HG03097 (cell line): ENCODE results near the gene OR2A12.
"Not testable (repeated sequence)": the region's sequence is repeated elsewhere in the genome, so short reads cannot be mapped to it uniquely, and the experiment has no call there.

Experiments
- ATAC-seq: cut with Tn5 transposase; IDR thresholded peaks from one replicate; pipeline ENCODE4 v1.9.1; 2021; ENCODE audit not compliant: unreplicated experiment, low FRiP score

OR2A12 gene, protein sequence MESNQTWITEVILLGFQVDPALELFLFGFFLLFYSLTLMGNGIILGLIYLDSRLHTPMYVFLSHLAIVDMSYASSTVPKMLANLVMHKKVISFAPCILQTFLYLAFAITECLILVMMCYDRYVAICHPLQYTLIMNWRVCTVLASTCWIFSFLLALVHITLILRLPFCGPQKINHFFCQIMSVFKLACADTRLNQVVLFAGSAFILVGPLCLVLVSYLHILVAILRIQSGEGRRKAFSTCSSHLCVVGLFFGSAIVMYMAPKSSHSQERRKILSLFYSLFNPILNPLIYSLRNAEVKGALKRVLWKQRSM

DNA sequence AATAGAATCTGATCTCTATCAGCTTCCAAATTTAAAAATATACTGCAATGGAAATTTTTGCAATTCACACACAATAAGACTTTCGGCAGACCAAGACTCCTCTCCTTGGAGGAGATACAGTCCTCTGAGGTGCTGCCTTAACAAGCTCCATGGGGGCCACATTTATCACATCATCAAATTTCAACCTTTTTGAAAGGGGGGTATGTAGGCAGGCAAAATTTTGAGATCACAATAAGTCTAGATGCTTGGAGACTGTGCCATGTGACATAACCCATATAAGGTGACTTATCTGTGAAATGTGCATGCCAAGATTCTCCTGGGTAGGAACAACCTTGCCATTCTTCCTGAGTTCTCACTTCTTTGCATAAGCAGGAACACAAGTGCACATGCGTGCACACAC, at the start of gene OR2A12:
Gene OR2A12 (plus strand): TSS at position 301 of the 400 bp plus-strand sequence. CDS start 8,830 bp downstream, outside the sequence.
- ATAC-seq = no peak

DNA sequence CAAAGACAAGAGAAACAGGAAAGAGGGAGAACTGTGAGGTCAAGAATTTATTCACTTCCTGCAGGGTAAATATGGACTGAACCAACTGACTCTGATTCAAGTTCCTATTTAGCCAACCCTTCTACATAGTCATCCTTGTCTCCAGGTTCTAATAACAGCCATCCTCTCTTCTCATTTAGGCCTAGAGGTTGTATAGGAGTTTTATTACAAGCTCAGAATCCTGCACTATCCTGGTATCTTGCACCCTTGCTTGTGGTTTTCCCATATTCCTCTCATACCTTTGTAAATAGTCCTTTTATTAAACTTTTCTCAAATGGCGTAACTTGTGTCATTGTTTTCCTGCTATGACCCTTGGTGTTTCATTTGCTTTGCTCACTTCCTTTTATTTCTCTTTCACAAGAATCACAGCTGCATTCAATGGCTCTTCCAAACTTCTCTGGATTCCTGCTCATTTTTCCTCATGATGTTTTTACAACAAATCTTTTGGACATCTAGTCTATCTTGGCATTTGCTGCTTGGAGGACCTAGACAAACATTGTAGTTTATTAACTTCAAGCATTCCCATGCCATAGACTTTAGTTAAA, 49.7 kb upstream of the OR2A12 start:
- ATAC-seq = no peak

DNA sequence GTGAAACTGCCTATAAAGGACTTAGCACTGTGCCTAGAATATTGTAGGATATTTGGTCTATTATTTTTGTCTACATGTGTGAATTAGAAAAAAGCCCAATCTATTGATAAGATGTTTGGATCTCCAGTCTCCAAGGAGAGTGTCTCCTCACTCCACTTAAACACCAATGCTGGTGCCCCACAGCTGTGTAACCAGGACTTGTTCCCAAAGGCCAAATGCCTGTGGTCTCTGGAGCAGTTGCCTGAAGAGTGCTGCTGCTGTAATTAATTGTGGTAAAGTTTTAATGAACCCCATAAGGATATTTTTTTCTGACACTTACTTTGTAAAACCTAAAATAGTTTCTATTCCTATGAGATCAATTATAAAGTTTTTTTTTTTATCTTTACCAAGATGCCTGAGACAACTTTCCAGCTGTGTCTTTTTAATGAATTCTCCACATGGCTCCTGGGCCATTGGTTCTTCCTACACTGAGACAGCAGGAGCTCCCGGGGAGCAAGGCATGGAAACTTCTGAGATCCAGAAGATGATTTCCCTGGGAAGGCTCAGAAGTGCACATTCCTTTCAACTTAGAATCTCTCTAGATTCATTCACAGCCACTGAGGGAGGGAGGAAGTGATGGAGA, 48.6 kb upstream of the OR2A12 start:
- no peak for ATAC-seq

GRCh38 chr7:144038887-144039286, 47.2 kb upstream of the OR2A12 start:
- no peak for ATAC-seq

DNA sequence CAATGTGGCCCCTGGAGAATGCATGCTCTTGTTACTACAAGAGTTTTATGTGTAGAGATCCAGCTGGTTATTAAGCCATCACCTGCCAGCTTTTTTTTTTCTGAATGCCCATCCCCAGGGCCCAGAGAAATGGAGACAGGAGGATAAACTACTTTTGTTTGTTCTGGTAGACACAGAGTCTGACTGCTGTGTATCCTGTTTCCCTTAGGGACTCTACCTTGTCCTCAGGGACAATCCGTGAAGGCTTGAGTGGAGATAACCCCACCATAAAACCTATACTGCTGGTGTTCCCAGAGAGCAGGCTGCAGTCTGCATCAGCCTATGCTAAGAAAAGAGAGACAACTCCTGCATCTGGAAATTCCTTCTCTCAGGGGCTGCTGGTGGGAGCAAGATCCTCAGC, 37.4 kb upstream of the OR2A12 start, which contains the start of gene OR2A5:
Gene OR2A5 (plus strand): TSS at position 301 of the 400 bp plus-strand sequence. CDS start 1,454 bp downstream, outside the sequence.
- no peak for ATAC-seq

DNA sequence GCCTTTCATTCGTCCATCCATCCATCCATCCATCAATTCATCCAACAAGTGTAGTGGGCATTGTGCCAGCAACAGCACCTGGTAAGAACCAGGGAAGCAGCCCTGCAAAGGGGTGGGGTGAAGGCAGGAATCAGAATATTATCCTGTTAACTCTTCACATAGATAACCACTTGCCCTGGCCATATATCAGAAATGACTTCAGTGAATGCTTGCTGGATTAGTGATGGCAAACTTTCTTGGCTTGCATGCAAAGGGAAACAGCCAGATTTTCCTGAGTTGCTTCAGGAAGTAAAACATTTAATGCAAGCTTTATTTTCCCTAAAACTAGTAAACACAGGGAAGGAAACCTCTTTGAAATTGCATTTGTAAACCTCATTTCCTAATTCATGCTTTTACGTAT, 36.6 kb upstream of the OR2A12 start:
- no peak for ATAC-seq

GRCh38 chr7:144050093-144050492, 36.0 kb upstream of the OR2A12 start:
- ATAC-seq = no peak

GRCh38 chr7:144050884-144051283, 35.2 kb upstream of the OR2A12 start:
- ATAC-seq = not testable (repeated sequence)

- no peak for ATAC-seq
Measured at GRCh38 chr7:144057954-144058353, 28.1 kb upstream of the OR2A12 start.

DNA sequence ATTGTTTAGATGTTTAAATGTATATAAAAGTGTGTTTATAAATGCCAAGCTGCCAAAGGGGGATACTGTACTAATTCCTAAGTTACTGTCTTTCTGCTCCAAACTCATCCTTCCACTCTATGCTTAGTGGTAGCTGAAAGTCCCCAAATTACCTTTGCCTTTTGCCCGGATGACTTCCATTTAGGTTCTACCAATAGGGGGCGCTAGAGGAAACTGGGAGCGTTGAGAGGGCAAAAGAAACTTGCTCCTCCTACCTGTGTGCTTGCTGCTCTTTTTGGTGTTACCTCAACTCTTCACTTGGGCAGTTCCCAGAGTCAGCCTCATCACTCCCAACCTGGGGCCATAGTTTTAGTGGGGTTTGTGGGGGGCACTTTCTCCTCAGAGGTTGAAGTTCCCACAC, 22.4 kb upstream of the OR2A12 start:
- ATAC-seq = no peak

- no peak for ATAC-seq
Measured at GRCh38 chr7:144069511-144069910, 16.6 kb upstream of the OR2A12 start, which contains the start of gene OR2A25. OR2A25 (plus strand) TSS chr7:144069811; CDS start chr7:144074220, 4,409 bp downstream.

DNA sequence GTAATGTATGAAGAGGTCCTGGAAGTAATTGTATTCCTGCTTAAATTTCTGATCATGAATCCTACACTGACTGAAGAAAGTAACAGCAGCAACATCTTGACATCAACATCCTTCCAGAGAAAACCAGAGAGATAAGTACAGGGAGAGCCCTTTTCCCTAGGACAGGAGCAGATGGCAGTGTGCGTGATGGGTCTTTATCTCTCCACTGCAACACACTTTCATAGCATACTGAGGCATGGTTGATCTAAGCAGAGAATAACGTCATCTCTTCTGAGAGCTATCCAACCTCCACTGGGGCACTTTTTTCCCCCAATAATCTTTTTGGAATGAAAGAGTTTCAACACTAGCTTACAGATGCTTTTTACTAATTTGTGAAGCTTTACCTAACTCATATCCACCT, 16.1 kb upstream of the OR2A12 start:
- ATAC-seq = no peak

DNA sequence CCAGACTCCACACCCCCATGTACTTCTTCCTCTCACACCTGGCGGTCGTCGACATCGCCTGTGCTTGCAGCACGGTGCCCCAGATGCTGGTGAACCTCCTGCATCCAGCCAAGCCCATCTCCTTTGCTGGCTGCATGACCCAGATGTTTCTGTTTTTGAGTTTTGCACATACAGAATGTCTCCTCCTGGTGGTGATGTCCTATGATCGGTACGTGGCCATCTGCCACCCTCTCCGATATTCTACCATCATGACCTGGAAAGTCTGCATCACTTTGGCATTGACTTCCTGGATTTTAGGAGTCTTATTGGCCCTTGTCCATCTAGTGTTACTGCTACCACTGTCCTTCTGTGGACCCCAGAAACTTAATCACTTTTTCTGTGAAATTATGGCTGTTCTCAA, 11.7 kb upstream of the OR2A12 start:
- ATAC-seq = no peak

- no peak for ATAC-seq
Measured at GRCh38 chr7:144086730-144087129, 652 bp downstream of the OR2A12 start.

DNA sequence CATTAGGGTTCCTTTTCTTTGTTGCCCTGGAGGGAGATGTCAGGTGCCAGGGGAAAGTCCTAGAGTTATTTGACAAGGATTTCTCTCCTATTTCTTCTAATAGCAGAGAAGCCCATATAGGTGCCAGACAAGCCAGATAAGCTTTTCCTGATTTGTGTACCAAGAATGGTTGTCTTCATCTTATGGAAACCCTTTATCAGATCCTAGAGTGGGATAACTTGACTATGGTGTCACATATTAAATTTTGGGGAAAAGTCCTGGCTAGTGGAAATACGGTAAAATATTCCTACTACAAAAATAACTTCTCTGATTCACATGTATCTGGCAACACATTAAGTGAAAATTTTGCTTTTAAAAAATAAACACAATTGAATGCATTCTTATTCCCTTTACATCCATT, 1.2 kb downstream of the OR2A12 start:
- ATAC-seq = no peak

DNA sequence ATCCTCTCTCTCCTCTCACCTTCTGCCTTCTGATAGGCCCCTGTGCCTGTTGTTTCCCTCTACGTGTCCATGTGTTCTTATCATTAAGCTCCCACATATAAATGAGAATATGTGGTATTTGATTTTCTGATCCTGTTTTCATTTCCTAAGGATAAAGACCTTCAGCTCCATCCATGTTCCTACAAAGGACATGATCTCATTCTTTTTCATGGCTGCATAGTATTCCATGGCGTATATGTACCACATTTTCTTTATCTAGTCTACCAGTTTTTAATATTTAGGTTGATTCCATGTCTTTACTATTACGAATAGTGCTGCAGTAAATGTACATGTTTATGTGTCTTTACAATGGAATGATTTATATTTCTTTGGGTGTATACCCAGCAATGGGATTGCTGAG, 4.6 kb downstream of the OR2A12 start:
- no peak for ATAC-seq

DNA sequence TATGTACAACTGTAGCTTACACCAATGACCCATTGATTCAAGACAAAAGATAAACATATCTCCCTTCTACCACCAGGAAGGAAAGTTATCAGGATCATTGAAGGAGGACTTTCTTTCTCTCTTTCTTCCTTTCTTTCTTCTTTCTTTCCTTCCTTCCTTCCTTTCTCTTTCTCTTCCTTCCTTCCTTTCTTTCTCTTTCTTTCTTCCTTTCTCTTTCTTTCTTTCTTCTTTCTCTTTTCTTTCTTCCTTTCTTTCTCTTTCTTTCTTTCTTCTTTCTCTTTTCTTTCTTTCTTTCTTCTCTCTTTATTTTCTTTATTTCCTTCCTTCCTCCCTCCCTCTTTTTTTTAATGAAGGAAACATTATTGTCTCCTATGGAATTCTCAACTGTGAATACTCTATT, 12.7 kb downstream of the OR2A12 start:
- ATAC-seq = no peak

DNA sequence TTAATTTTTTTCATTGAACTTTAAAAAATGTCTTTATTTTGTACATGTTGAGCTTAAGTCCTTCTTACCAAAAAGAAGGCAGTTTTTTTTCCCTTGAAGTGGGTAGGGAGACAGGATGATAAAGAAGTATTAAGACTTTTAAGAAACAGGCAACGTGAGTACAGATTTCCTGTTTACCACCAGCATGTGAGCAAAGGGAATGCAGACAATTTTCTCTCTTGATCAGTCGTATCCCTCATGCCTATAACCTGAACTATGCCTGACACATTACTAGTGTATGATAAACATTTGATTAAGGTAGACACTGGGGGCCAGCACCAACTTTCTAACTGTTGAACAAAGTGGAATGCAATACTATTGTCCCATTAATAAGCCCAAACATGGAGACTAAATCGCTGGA, 14.5 kb downstream of the OR2A12 start:
- ATAC-seq = no peak

DNA sequence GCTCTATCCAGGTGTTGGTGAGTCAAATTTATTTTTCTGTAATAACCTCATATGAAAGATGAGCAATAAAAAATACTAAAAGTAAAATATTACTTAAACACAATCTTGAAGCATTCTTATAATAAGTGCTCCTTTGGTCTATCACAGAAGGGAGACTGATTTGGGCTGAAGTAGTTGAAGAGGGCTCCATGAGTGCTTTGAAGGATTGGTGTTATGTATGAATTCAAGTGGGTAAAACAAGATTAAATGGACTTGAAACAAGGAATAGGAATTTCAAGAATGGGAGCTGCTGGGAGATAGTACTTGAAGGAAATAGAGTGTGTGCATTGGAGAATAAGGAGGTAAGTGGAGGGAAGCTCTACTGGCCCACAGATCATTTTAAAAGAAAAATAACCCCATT, 16.0 kb downstream of the OR2A12 start:
- ATAC-seq = no peak

- no peak for ATAC-seq
Measured at GRCh38 chr7:144105211-144105610, 19.1 kb downstream of the OR2A12 start.

GRCh38 chr7:144109283-144109682, 23.2 kb downstream of the OR2A12 start, which contains the start of gene OR2A2:
OR2A2 (plus strand) TSS chr7:144109583; CDS start chr7:144109583, 0 bp downstream.
- no peak for ATAC-seq

DNA sequence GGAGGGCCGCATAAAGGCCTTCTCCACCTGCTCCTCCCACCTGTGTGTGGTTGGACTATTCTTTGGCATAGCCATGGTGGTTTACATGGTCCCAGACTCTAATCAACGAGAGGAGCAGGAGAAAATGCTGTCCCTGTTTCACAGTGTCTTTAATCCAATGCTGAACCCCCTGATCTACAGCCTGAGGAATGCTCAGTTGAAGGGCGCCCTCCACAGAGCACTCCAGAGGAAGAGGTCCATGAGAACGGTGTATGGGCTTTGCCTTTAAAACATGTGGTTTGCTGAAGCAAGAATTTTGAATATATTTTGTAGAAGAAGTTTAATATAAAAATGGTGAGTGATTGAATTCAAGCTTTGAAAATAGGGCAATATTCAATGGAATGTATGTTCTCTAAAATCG, 24.2 kb downstream of the OR2A12 start:
- no peak for ATAC-seq
